IMR-90 (cell line): Measurements from ENCODE around the gene RAPGEF3.

Experiments
- BHLHE40 ChIP-seq: fragments of 150-350 bp; IDR thresholded peaks from 2 replicates; pipeline ENCODE4 v1.6.1; 2016; ENCODE audit warnings: mild to moderate bottlenecking, low read depth, low read length
- CEBPB ChIP-seq: IDR thresholded peaks from 2 replicates; pipeline ENCODE4 v1.6.1; 2012; ENCODE audit warnings: low read depth, low read length, improper control_type of control experiment
- CHD1 ChIP-seq: IDR thresholded peaks from 2 replicates; pipeline ENCODE4 v1.6.1; 2012; ENCODE audit warnings: low read depth, low read length, improper control_type of control experiment
- FOS ChIP-seq: fragments of 150-350 bp; IDR thresholded peaks from 2 replicates; pipeline ENCODE4 v1.6.1; 2016; ENCODE audit warnings: low read depth, low read length
- MAFK ChIP-seq: IDR thresholded peaks from 2 replicates; pipeline ENCODE4 v1.6.1; 2012; ENCODE audit warnings: low read depth, low read length, improper control_type of control experiment
- MAZ ChIP-seq: IDR thresholded peaks from 2 replicates; pipeline ENCODE4 v1.6.1; 2012; ENCODE audit warnings: low read depth, mild to moderate bottlenecking, low read length, improper control_type of control experiment, moderate library complexity, borderline replicate concordance
- POLR2A ChIP-seq: IDR thresholded peaks from 2 replicates; pipeline ENCODE4 v1.6.1; 2012; ENCODE audit warnings: mild to moderate bottlenecking, low read depth, low read length
- RAD21 ChIP-seq: IDR thresholded peaks from 2 replicates; pipeline ENCODE4 v1.6.1; 2012; ENCODE audit warnings: low read length, improper control_type of control experiment
- RCOR1 ChIP-seq: IDR thresholded peaks from 2 replicates; pipeline ENCODE4 v1.6.1; 2012; ENCODE audit warnings: mild to moderate bottlenecking, low read length, improper control_type of control experiment; ENCODE audit not compliant: insufficient replicate concordance
- RFX5 ChIP-seq: IDR thresholded peaks from 2 replicates; pipeline ENCODE4 v1.8.0; 2012; ENCODE audit warnings: low read depth, mild to moderate bottlenecking, low read length, moderate library complexity
- SMC3 ChIP-seq: fragments of 150-350 bp; IDR thresholded peaks from 2 replicates; pipeline ENCODE4 v1.6.1; 2016; ENCODE audit warnings: low read depth, mild to moderate bottlenecking, antibody characterized with exemption, low read length, moderate library complexity
- TF ChIP-seq, protein P1 (sequence below): conservative IDR thresholded peaks from 2 replicates; pipeline ENCODE4 v1.5.1; 2012; ENCODE audit warnings: mild to moderate bottlenecking, low read depth, low read length, improper control_type of control experiment
- TF ChIP-seq, protein P2 (sequence below): fragments of 150-350 bp; IDR thresholded peaks from 2 replicates; pipeline ENCODE4 v1.6.1; 2017; ENCODE audit warnings: mild to moderate bottlenecking, antibody characterized with exemption, low read length, low read depth
- TF ChIP-seq, protein P3 (sequence below): fragments of 150-350 bp; IDR thresholded peaks from 2 replicates; pipeline ENCODE4 v1.6.1; 2016; ENCODE audit warnings: low read depth, mild to moderate bottlenecking, low read length, moderate library complexity, borderline replicate concordance

DNA sequence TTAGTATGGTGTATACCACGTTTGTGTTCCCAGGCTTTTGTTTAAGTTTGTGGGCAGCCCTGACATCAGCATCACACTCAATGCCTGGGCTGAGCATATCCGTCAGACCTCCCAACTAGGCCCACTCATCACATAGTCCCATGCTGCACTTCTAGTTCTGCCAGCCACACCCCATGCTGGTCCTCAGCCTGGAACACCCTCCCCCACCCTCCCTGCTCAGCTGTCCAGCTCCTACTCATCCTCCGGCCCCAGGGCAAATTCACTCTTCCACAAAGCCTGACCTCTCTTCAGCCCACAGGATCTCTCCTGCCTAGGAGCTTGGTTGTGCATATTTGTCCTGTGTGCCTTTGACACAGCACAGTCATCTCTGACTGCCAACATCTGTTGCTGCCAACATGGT lies 29.4 kb downstream of the RAPGEF3 start:
- TF ChIP-seq, protein P1, sequence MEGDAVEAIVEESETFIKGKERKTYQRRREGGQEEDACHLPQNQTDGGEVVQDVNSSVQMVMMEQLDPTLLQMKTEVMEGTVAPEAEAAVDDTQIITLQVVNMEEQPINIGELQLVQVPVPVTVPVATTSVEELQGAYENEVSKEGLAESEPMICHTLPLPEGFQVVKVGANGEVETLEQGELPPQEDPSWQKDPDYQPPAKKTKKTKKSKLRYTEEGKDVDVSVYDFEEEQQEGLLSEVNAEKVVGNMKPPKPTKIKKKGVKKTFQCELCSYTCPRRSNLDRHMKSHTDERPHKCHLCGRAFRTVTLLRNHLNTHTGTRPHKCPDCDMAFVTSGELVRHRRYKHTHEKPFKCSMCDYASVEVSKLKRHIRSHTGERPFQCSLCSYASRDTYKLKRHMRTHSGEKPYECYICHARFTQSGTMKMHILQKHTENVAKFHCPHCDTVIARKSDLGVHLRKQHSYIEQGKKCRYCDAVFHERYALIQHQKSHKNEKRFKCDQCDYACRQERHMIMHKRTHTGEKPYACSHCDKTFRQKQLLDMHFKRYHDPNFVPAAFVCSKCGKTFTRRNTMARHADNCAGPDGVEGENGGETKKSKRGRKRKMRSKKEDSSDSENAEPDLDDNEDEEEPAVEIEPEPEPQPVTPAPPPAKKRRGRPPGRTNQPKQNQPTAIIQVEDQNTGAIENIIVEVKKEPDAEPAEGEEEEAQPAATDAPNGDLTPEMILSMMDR, result no peak
- TF ChIP-seq SMC3 (no peak), RAD21 (no peak), POLR2A (no peak), RCOR1 (no peak), MAZ (no peak), CEBPB (no peak), CHD1 (no peak), MAFK (no peak), FOS (no peak), BHLHE40 (no peak), RFX5 (no peak)
- TF ChIP-seq, protein P2, sequence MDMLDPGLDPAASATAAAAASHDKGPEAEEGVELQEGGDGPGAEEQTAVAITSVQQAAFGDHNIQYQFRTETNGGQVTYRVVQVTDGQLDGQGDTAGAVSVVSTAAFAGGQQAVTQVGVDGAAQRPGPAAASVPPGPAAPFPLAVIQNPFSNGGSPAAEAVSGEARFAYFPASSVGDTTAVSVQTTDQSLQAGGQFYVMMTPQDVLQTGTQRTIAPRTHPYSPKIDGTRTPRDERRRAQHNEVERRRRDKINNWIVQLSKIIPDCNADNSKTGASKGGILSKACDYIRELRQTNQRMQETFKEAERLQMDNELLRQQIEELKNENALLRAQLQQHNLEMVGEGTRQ, result no peak
- TF ChIP-seq, protein P3, sequence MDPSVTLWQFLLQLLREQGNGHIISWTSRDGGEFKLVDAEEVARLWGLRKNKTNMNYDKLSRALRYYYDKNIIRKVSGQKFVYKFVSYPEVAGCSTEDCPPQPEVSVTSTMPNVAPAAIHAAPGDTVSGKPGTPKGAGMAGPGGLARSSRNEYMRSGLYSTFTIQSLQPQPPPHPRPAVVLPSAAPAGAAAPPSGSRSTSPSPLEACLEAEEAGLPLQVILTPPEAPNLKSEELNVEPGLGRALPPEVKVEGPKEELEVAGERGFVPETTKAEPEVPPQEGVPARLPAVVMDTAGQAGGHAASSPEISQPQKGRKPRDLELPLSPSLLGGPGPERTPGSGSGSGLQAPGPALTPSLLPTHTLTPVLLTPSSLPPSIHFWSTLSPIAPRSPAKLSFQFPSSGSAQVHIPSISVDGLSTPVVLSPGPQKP, result no peak
